K562 (cell line): ENCODE results near the gene TJP3. TPM values are rescaled to one million over a fixed set of nuclear protein-coding genes. Genes with fewer than 3 reads are reported as not detected.

Source experiments
- ATAC-seq: fragments of 200-7000 bp; cut with Tn5 transposase; 3 replicates; pipeline ENCODE4 v1.9.1; 2020; ENCODE audit warnings: moderate library complexity
- BruUV-seq: library from RNA; stranded (reverse); fragments of 400-500 nt; replicated peaks from 2 replicates; lab custom pipeline; 2021; lab: Mats Ljungman, UMichigan
- CTCF ChIA-PET: fragments of 300-600 bp; formaldehyde crosslinking; extraction: SDS; loops from one replicate; lab custom pipeline; 2021; ENCODE audit warnings: low intra/inter-chr PET ratio; lab: Yijun Ruan, JAX
- POLR2A ChIA-PET: fragments of 300-600, 350-650 bp; sonication (Branson Sonifier 250); formaldehyde crosslinking; extraction: SDS; loops from one replicate; lab custom pipeline; 2021; ENCODE audit warnings: antibody characterized with exemption, inconsistent platforms; lab: Yijun Ruan, JAX
- DNase-seq, 4 experiments: peaks; one replicate each; pipeline versions ENCODE4 v3.0.0 to v3.0.0-alpha.2; 2011 to 2018; ENCODE audit warnings: low spot score in 3 of 4, mixed read lengths in 3 of 4; ENCODE audit errors: extremely low read depth in 1 of 4
- FAIRE-seq: peaks from 2 replicates; lab custom pipeline; 2011; peaks lifted over from hg19 to GRCh38; lab: Jason Lieb, UNC
- H2AFZ ChIP-seq: 2 replicates; pipeline ENCODE4 v1.6.0; 2011; ENCODE audit warnings: low read depth, low read length, control low read depth, inconsistent platforms
- H3K27ac ChIP-seq: fragments of 200-600 bp; 3 replicates; pipeline ENCODE4 v1.8.0; 2011; ENCODE audit warnings: low read depth, mild to moderate bottlenecking, control low read depth, inconsistent platforms, low read length, moderate library complexity, mixed read lengths; ENCODE audit errors: extremely low read depth
- H3K27me3 ChIP-seq, 2 experiments: fragments of 300-600 bp in 1 of 2; 2 replicates in 1 of 2; 3 replicates in 1 of 2; pipeline versions ENCODE4 v1.6.0 to v1.8.0; 2011; ENCODE audit warnings: inconsistent platforms in 2 of 2, low read length in 2 of 2, mild to moderate bottlenecking in 1 of 2, mixed read lengths in 1 of 2, moderate library complexity in 1 of 2; ENCODE audit not compliant: control insufficient read depth in 2 of 2, insufficient read depth in 2 of 2
- H3K36me3 ChIP-seq: fragments of 300-600 bp; 3 replicates; pipeline ENCODE4 v1.8.0; 2011; ENCODE audit warnings: mild to moderate bottlenecking, low read length, inconsistent platforms; ENCODE audit not compliant: control insufficient read depth, insufficient read depth
- H3K4me1 ChIP-seq, 2 experiments: fragments of 200-600 bp in 1 of 2; replicated peaks in 1 of 2; 2 replicates in 1 of 2; 3 replicates in 1 of 2; pipeline versions ENCODE4 v1.5.1 to v1.8.0; 2011; ENCODE audit warnings: inconsistent platforms in 2 of 2, low read length in 2 of 2, mild to moderate bottlenecking in 1 of 2, mixed read lengths in 1 of 2, moderate library complexity in 1 of 2; ENCODE audit not compliant: control insufficient read depth in 2 of 2, insufficient read depth in 2 of 2
- H3K4me2 ChIP-seq: 2 replicates; pipeline ENCODE4 v1.6.1; 2011; ENCODE audit warnings: low read length, control low read depth, inconsistent platforms, mixed read lengths; ENCODE audit not compliant: insufficient read depth
- H3K4me3 ChIP-seq: fragments of 200-600 bp; sonication (generic), shearing (Covaris generic); 2 replicates; pipeline ENCODE4 v1.5.1; 2016; ENCODE audit warnings: control low read depth, inconsistent platforms
- H3K79me2 ChIP-seq: fragments of 200-600 bp; 3 replicates; pipeline ENCODE4 v1.8.0; 2011; ENCODE audit warnings: low read length, inconsistent platforms; ENCODE audit not compliant: control insufficient read depth, insufficient read depth
- H3K9ac ChIP-seq, 2 experiments: 2 replicates each; pipeline versions ENCODE4 v1.6.0 to v1.6.1; 2011; ENCODE audit warnings: low read depth in 2 of 2, low read length in 2 of 2, control low read depth in 1 of 2, inconsistent platforms in 1 of 2, mild to moderate bottlenecking in 1 of 2, mixed read lengths in 1 of 2; ENCODE audit not compliant: insufficient read depth in 1 of 2
- H3K9me1 ChIP-seq: one replicate; pipeline ENCODE4 v1.6.0; 2011; ENCODE audit warnings: inconsistent platforms, mild to moderate bottlenecking, low read length, moderate library complexity; ENCODE audit not compliant: control insufficient read depth, insufficient read depth
- H3K9me3 ChIP-seq: replicated peaks from 2 replicates; pipeline ENCODE4 v1.5.1; 2011; ENCODE audit warnings: low read depth, low read length, inconsistent platforms; ENCODE audit not compliant: control insufficient read depth, insufficient read depth
- H4K20me1 ChIP-seq: replicated peaks from 2 replicates; pipeline ENCODE4 v1.6.1; 2011; ENCODE audit warnings: low read length, inconsistent platforms, mixed read lengths; ENCODE audit not compliant: control insufficient read depth, insufficient read depth
- MCM5 ChIP-seq: fragments of 450-650 bp; IDR thresholded peaks from 2 replicates; pipeline ENCODE4 v1.6.1; 2016; ENCODE audit warnings: low read depth
- PRMT5 ChIP-seq: sonication (generic); formaldehyde crosslinking; IDR thresholded peaks from 2 replicates; pipeline ENCODE4 v1.5.0; 2020; ENCODE audit warnings: missing genetic modification reagents
- WGBS: fragments of 100-300 bp; shearing (Covaris generic); methylation state at CpG from one replicate; pipeline ENCODE4 v1.1.6; 2016; ENCODE audit warnings: low coverage, mixed read lengths; ENCODE audit not compliant: insufficient coverage; ENCODE audit errors: missing lambda C conversion rate; 5-methylcytosine and 5-hydroxymethylcytosine counted together
- in situ Hi-C: fragments of 300-500 bp; cut with MboI; formaldehyde crosslinking; loops from 4 replicates; pipeline ENCODE4 v1.15.0; 2018; ENCODE audit warnings: inconsistent platforms, mixed read lengths
- intact Hi-C: fragments of 100-400 bp; cut with micrococcal nuclease; formaldehyde crosslinking; loops from 2 replicates; pipeline ENCODE4 v1.14.2; 2022
- polyA plus RNA-seq, 8 experiments: library from polyadenylated mRNA; depleted of rRNA in 4 of 8; stranded (reverse) in 5 of 8; unstranded in 3 of 8; fragments of >200 nt; fragmentation: Nextera tagmentation in 2 of 8; fragmentation: Illumina TruSeq in 1 of 8; extraction: Ambion mirVana in 2 of 8; extraction: Trizol in 1 of 8; gene quantifications; 2 replicates each; pipeline versions ENCODE4 v1.2.1 to v1.2.3, GENCODE V29; 2011 to 2014; ENCODE audit warnings: inconsistent platforms in 1 of 8, missing spikeins in 1 of 8
- total RNA-seq, 7 experiments: library from RNA; depleted of rRNA in 6 of 7; stranded (reverse); fragments of >200 nt in 6 of 7; fragmentation: Illumina TruSeq in 2 of 7; extraction: Trizol in 2 of 7; gene quantifications; 2 replicates each; pipeline versions ENCODE4 v1.2.1 to v1.2.3, GENCODE V29; 2011 to 2021; ENCODE audit warnings: low replicate concordance in 1 of 7
- TF ChIP-seq, protein P1 (sequence below): sonication (generic); formaldehyde crosslinking; IDR thresholded peaks from 2 replicates; pipeline ENCODE4 v1.8.0; 2022; ENCODE audit warnings: mild to moderate bottlenecking, missing genetic modification reagents

The TJP3 gene
- total and polyA plus RNA-seq, 9 of the 15 experiments (the other 6 are each of a cell fraction or from before 2014, with no cell fraction given): 0.11 to 2.4 (median 0.57) TPM; not detected in 1

GRCh38 chr19:3707868-3708206 lies 347 bp upstream of the TJP3 start:
- no peak overlapping the region for H3K9ac ChIP-seq
- TF ChIP-seq MCM5: no peak
- TF ChIP-seq, protein P1, sequence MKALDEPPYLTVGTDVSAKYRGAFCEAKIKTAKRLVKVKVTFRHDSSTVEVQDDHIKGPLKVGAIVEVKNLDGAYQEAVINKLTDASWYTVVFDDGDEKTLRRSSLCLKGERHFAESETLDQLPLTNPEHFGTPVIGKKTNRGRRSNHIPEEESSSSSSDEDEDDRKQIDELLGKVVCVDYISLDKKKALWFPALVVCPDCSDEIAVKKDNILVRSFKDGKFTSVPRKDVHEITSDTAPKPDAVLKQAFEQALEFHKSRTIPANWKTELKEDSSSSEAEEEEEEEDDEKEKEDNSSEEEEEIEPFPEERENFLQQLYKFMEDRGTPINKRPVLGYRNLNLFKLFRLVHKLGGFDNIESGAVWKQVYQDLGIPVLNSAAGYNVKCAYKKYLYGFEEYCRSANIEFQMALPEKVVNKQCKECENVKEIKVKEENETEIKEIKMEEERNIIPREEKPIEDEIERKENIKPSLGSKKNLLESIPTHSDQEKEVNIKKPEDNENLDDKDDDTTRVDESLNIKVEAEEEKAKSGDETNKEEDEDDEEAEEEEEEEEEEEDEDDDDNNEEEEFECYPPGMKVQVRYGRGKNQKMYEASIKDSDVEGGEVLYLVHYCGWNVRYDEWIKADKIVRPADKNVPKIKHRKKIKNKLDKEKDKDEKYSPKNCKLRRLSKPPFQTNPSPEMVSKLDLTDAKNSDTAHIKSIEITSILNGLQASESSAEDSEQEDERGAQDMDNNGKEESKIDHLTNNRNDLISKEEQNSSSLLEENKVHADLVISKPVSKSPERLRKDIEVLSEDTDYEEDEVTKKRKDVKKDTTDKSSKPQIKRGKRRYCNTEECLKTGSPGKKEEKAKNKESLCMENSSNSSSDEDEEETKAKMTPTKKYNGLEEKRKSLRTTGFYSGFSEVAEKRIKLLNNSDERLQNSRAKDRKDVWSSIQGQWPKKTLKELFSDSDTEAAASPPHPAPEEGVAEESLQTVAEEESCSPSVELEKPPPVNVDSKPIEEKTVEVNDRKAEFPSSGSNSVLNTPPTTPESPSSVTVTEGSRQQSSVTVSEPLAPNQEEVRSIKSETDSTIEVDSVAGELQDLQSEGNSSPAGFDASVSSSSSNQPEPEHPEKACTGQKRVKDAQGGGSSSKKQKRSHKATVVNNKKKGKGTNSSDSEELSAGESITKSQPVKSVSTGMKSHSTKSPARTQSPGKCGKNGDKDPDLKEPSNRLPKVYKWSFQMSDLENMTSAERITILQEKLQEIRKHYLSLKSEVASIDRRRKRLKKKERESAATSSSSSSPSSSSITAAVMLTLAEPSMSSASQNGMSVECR (CRISPR knock-in tag): no peak
- no peak for TF ChIP-seq PRMT5 (CRISPR knock-in tag)
- TF ChIP-seq, all 486 proteins: peak for 0
- DNase-seq (no peak), FAIRE-seq (no peak), ATAC-seq (no peak)
- Histone ChIP-seq H3K27me3 (no peaks in the 10 kb centered on the region), H3K4me2 (no peak overlapping the region), H3K4me3 (no peak overlapping the region), H4K20me1 (no peaks in the 10 kb centered on the region), H3K79me2 (no peaks in the 10 kb centered on the region), H3K9me3 (no peaks in the 10 kb centered on the region), H2AFZ (no peak overlapping the region), H3K9me1 (no peaks in the 10 kb centered on the region), H3K27ac (no peak overlapping the region), H3K36me3 (no peaks in the 10 kb centered on the region), H3K4me1 (peaks cover 13 to 36% of the 10 kb centered on the region in 2 experiments; a peak in 3 of 5 replicates)
- CTCF ChIA-PET: no interaction called here
- intact Hi-C loops: loop anchor here (10.0 kb wide), 1 partner anchor 383 kb away; no protein-coding TSS in a partner anchor
- in situ Hi-C loops: loop anchor here (5.0 to 10.0 kb wide), 3 partner anchors 46 to 413 kb away; no protein-coding TSS in a partner anchor
- BruUV-seq: no TSS peak
- POLR2A ChIA-PET: interaction anchor here (0.5 to 1.3 kb wide), 3 partner anchors 18 to 40 kb away, joined by 3 to 4 read pairs (median 3); no protein-coding TSS in a partner anchor
- WGBS: 79% methylated on average over 12 of the region's 12 CpGs
